K562 (cell line): ENCODE measurements around the gene COMMD2. TPM values are rescaled to one million over a fixed set of nuclear protein-coding genes. Genes with fewer than 3 reads are reported as not detected.
A peak's percentile ranks its signal among the peaks of the same experiment; 100 is the strongest.

ENCODE experiments used
- ATAC-seq: fragments of 200-7000 bp; cut with Tn5 transposase; 3 replicates; pipeline ENCODE4 v1.9.1; 2020; ENCODE audit warnings: moderate library complexity
- BruUV-seq: library from RNA; stranded (reverse); fragments of 400-500 nt; replicated peaks from 2 replicates; lab custom pipeline; 2021; lab: Mats Ljungman, UMichigan
- CTCF ChIA-PET: fragments of 300-600 bp; formaldehyde crosslinking; extraction: SDS; loops from one replicate; lab custom pipeline; 2021; ENCODE audit warnings: low intra/inter-chr PET ratio; lab: Yijun Ruan, JAX
- POLR2A ChIA-PET: fragments of 300-600, 350-650 bp; sonication (Branson Sonifier 250); formaldehyde crosslinking; extraction: SDS; loops from one replicate; lab custom pipeline; 2021; ENCODE audit warnings: antibody characterized with exemption, inconsistent platforms; lab: Yijun Ruan, JAX
- DNase-seq, 4 experiments: peaks; one replicate each; pipeline versions ENCODE4 v3.0.0 to v3.0.0-alpha.2; 2011 to 2018; ENCODE audit warnings: low spot score in 3 of 4, mixed read lengths in 3 of 4; ENCODE audit errors: extremely low read depth in 1 of 4
- FAIRE-seq: peaks from 2 replicates; lab custom pipeline; 2011; peaks lifted over from hg19 to GRCh38; lab: Jason Lieb, UNC
- H2AFZ ChIP-seq: 2 replicates; pipeline ENCODE4 v1.6.0; 2011; ENCODE audit warnings: low read depth, low read length, control low read depth, inconsistent platforms
- H3K27ac ChIP-seq: fragments of 200-600 bp; 3 replicates; pipeline ENCODE4 v1.8.0; 2011; ENCODE audit warnings: low read depth, mild to moderate bottlenecking, control low read depth, inconsistent platforms, low read length, moderate library complexity, mixed read lengths; ENCODE audit errors: extremely low read depth
- H3K27me3 ChIP-seq, 2 experiments: fragments of 300-600 bp in 1 of 2; 2 replicates in 1 of 2; 3 replicates in 1 of 2; pipeline versions ENCODE4 v1.6.0 to v1.8.0; 2011; ENCODE audit warnings: inconsistent platforms in 2 of 2, low read length in 2 of 2, mild to moderate bottlenecking in 1 of 2, mixed read lengths in 1 of 2, moderate library complexity in 1 of 2; ENCODE audit not compliant: control insufficient read depth in 2 of 2, insufficient read depth in 2 of 2
- H3K36me3 ChIP-seq: fragments of 300-600 bp; 3 replicates; pipeline ENCODE4 v1.8.0; 2011; ENCODE audit warnings: mild to moderate bottlenecking, low read length, inconsistent platforms; ENCODE audit not compliant: control insufficient read depth, insufficient read depth
- H3K4me1 ChIP-seq, 2 experiments: fragments of 200-600 bp in 1 of 2; replicated peaks in 1 of 2; 2 replicates in 1 of 2; 3 replicates in 1 of 2; pipeline versions ENCODE4 v1.5.1 to v1.8.0; 2011; ENCODE audit warnings: inconsistent platforms in 2 of 2, low read length in 2 of 2, mild to moderate bottlenecking in 1 of 2, mixed read lengths in 1 of 2, moderate library complexity in 1 of 2; ENCODE audit not compliant: control insufficient read depth in 2 of 2, insufficient read depth in 2 of 2
- H3K4me2 ChIP-seq: 2 replicates; pipeline ENCODE4 v1.6.1; 2011; ENCODE audit warnings: low read length, control low read depth, inconsistent platforms, mixed read lengths; ENCODE audit not compliant: insufficient read depth
- H3K4me3 ChIP-seq: fragments of 200-600 bp; sonication (generic), shearing (Covaris generic); 2 replicates; pipeline ENCODE4 v1.5.1; 2016; ENCODE audit warnings: control low read depth, inconsistent platforms
- H3K79me2 ChIP-seq: fragments of 200-600 bp; 3 replicates; pipeline ENCODE4 v1.8.0; 2011; ENCODE audit warnings: low read length, inconsistent platforms; ENCODE audit not compliant: control insufficient read depth, insufficient read depth
- H3K9ac ChIP-seq, 2 experiments: 2 replicates each; pipeline versions ENCODE4 v1.6.0 to v1.6.1; 2011; ENCODE audit warnings: low read depth in 2 of 2, low read length in 2 of 2, control low read depth in 1 of 2, inconsistent platforms in 1 of 2, mild to moderate bottlenecking in 1 of 2, mixed read lengths in 1 of 2; ENCODE audit not compliant: insufficient read depth in 1 of 2
- H3K9me1 ChIP-seq: one replicate; pipeline ENCODE4 v1.6.0; 2011; ENCODE audit warnings: inconsistent platforms, mild to moderate bottlenecking, low read length, moderate library complexity; ENCODE audit not compliant: control insufficient read depth, insufficient read depth
- H3K9me3 ChIP-seq: replicated peaks from 2 replicates; pipeline ENCODE4 v1.5.1; 2011; ENCODE audit warnings: low read depth, low read length, inconsistent platforms; ENCODE audit not compliant: control insufficient read depth, insufficient read depth
- H4K20me1 ChIP-seq: replicated peaks from 2 replicates; pipeline ENCODE4 v1.6.1; 2011; ENCODE audit warnings: low read length, inconsistent platforms, mixed read lengths; ENCODE audit not compliant: control insufficient read depth, insufficient read depth
- CREB3 ChIP-seq: fragments of 450-650 bp; conservative IDR thresholded peaks from 2 replicates; pipeline ENCODE4 v1.6.1; 2016; ENCODE audit warnings: missing genetic modification characterization, low read depth, mild to moderate bottlenecking, missing compliant biosample characterization, moderate library complexity
- EHMT2 ChIP-seq: fragments of 450-650 bp; IDR thresholded peaks from 2 replicates; pipeline ENCODE4 v1.6.1; 2018; ENCODE audit warnings: antibody characterized with exemption
- HIVEP1 ChIP-seq: fragments of 250-450 bp; sonication (Bioruptor Pico); IDR thresholded peaks from 2 replicates; pipeline ENCODE4 v1.4.0; 2020; ENCODE audit warnings: mild to moderate bottlenecking
- KDM4B ChIP-seq, 2 experiments: fragments of 450-650 bp in 1 of 2; sonication (generic) in 1 of 2; IDR thresholded peaks; 2 replicates each; pipeline ENCODE4 v1.6.1; 2016 to 2017; ENCODE audit warnings: borderline replicate concordance in 2 of 2, antibody characterized with exemption in 1 of 2, low read depth in 1 of 2, mild to moderate bottlenecking in 1 of 2
- MED1 ChIP-seq: sonication (generic); formaldehyde crosslinking; IDR thresholded peaks from 2 replicates; pipeline ENCODE4 v1.8.1; 2023; ENCODE audit warnings: missing genetic modification reagents, borderline replicate concordance
- NFE2 ChIP-seq: IDR thresholded peaks from 2 replicates; pipeline ENCODE4 v1.6.1; 2014; ENCODE audit warnings: antibody characterized with exemption, low read depth
- PREB ChIP-seq: sonication (generic); formaldehyde crosslinking; IDR thresholded peaks from 2 replicates; pipeline ENCODE4 v1.8.1; 2023; ENCODE audit warnings: mild to moderate bottlenecking, missing genetic modification reagents
- SMARCE1 ChIP-seq: fragments of 450-650 bp; IDR thresholded peaks from 2 replicates; pipeline ENCODE4 v1.7.1; 2016; ENCODE audit warnings: mild to moderate bottlenecking
- SNAPC5 ChIP-seq: fragments of 250-450 bp; sonication (Bioruptor Pico); IDR thresholded peaks from 2 replicates; pipeline ENCODE4 v1.8.0; 2021; ENCODE audit warnings: moderate library complexity, mild to moderate bottlenecking, inconsistent platforms
- SPI1 ChIP-seq: IDR thresholded peaks from 2 replicates; pipeline ENCODE4 v1.6.1; 2011; ENCODE audit warnings: low read depth, low read length, control low read depth, borderline replicate concordance
- ZBTB40 ChIP-seq, 2 experiments: fragments of 450-650 bp in 1 of 2; sonication (generic) in 1 of 2; formaldehyde crosslinking in 1 of 2; IDR thresholded peaks; 2 replicates each; pipeline versions ENCODE4 v1.7.1 to v1.9.0; 2016 to 2022; ENCODE audit warnings: inconsistent platforms in 1 of 2, mild to moderate bottlenecking in 1 of 2, missing genetic modification reagents in 1 of 2
- ZNF347 ChIP-seq: fragments of 450-650 bp; formaldehyde crosslinking; IDR thresholded peaks from 2 replicates; pipeline ENCODE4 v1.4.0; 2020; ENCODE audit warnings: low read depth, mild to moderate bottlenecking, moderate library complexity
- WGBS: fragments of 100-300 bp; shearing (Covaris generic); methylation state at CpG from one replicate; pipeline ENCODE4 v1.1.6; 2016; ENCODE audit warnings: low coverage, mixed read lengths; ENCODE audit not compliant: insufficient coverage; ENCODE audit errors: missing lambda C conversion rate; 5-methylcytosine and 5-hydroxymethylcytosine counted together
- in situ Hi-C: fragments of 300-500 bp; cut with MboI; formaldehyde crosslinking; loops from 4 replicates; pipeline ENCODE4 v1.15.0; 2018; ENCODE audit warnings: inconsistent platforms, mixed read lengths
- intact Hi-C: fragments of 100-400 bp; cut with micrococcal nuclease; formaldehyde crosslinking; loops from 2 replicates; pipeline ENCODE4 v1.14.2; 2022
- polyA plus RNA-seq, 8 experiments: library from polyadenylated mRNA; depleted of rRNA in 4 of 8; stranded (reverse) in 5 of 8; unstranded in 3 of 8; fragments of >200 nt; fragmentation: Nextera tagmentation in 2 of 8; fragmentation: Illumina TruSeq in 1 of 8; extraction: Ambion mirVana in 2 of 8; extraction: Trizol in 1 of 8; gene quantifications; 2 replicates each; pipeline versions ENCODE4 v1.2.1 to v1.2.3, GENCODE V29; 2011 to 2014; ENCODE audit warnings: inconsistent platforms in 1 of 8, missing spikeins in 1 of 8
- total RNA-seq, 7 experiments: library from RNA; depleted of rRNA in 6 of 7; stranded (reverse); fragments of >200 nt in 6 of 7; fragmentation: Illumina TruSeq in 2 of 7; extraction: Trizol in 2 of 7; gene quantifications; 2 replicates each; pipeline versions ENCODE4 v1.2.1 to v1.2.3, GENCODE V29; 2011 to 2021; ENCODE audit warnings: low replicate concordance in 1 of 7

Gene COMMD2
- total and polyA plus RNA-seq, 9 of the 15 experiments (the other 6 are each of a cell fraction or from before 2014, with no cell fraction given), result 25.8 to 102 (median 41.8) TPM

DNA sequence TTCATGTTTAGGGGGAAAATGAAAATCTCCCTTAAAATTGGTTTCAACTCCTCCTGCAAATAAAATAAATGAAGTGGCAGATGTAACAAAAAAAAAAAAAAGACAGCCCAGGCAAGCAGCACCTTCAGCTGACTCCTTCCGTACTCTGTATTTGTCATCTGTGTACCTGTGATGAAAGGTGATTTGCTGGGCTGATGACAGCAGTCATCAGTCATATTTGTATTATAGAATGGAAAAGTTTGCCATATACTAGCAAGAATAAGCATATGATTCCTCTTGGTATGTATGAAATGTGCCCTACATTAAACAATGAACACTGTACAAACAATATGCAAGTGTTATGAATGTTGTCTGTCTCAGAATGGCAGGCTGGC is 50.3 kb downstream of the COMMD2 start:
- CTCF ChIA-PET, result no interaction called here
- FAIRE-seq, result peak; percentile 58
- Histone ChIP-seq H2AFZ (no peak overlapping the region), H4K20me1 (no peaks in the 10 kb centered on the region), H3K27ac (no peak overlapping the region), H3K9me3 (no peaks in the 10 kb centered on the region), H3K9me1 (no peaks in the 10 kb centered on the region), H3K4me2 (no peak overlapping the region), H3K79me2 (no peaks in the 10 kb centered on the region), H3K9ac (no peak overlapping the region), H3K27me3 (no peaks in the 10 kb centered on the region), H3K36me3 (no peaks in the 10 kb centered on the region), H3K4me3 (no peak overlapping the region), H3K4me1 (no peaks in the 10 kb centered on the region)
- BruUV-seq, result no TSS peak
- in situ Hi-C loops, result no loop called here
- WGBS, result 50% methylated on average over 1 of the region's 1 CpG
- DNase-seq, result no peak
- POLR2A ChIA-PET, result no interaction called here
- ATAC-seq, result no peak
- intact Hi-C loops, result no loop called here
- TF ChIP-seq KDM4B (IDR thresholded peaks at IDR 0.05; ENCODE audit: borderline replicate concordance in 2 of 2, low read depth in 1 of 2) (no peak), MED1 (CRISPR knock-in tag) (no peak), NFE2 (no peak), PREB (CRISPR knock-in tag) (no peak), HIVEP1 (CRISPR knock-in tag) (no peak), SNAPC5 (no peak), SPI1 (no peak), ZBTB40 (IDR thresholded peaks at IDR 0.05) (no peak), ZBTB40 (CRISPR knock-in tag; IDR thresholded peaks at IDR 0.05) (no peak), CREB3 (tag) (no peak), EHMT2 (no peak), SMARCE1 (no peak), ZNF347 (CRISPR knock-in tag) (no peak)
